HepG2 (cell line): ENCODE results near the gene OR6S1. TPM values are rescaled to one million over a fixed set of nuclear protein-coding genes. Genes with fewer than 3 reads are reported as not detected.

ENCODE experiments used
- FOXO1 ChIP-seq: sonication (generic); formaldehyde crosslinking; IDR thresholded peaks from 2 replicates; pipeline ENCODE4 v1.4.0; 2020; ENCODE audit warnings: missing genetic modification reagents
- IKZF4 ChIP-seq: sonication (generic); formaldehyde crosslinking; IDR thresholded peaks from 2 replicates; pipeline ENCODE4 v1.5.1; 2020; ENCODE audit warnings: borderline replicate concordance, mild to moderate bottlenecking, low read depth, missing genetic modification reagents; ENCODE audit errors: not compliant biosample characterization
- KDM5A ChIP-seq: fragments of 200-600 bp; sonication (generic); IDR thresholded peaks from 2 replicates; pipeline ENCODE4 v1.7.0; 2018; ENCODE audit warnings: antibody characterized with exemption, mild to moderate bottlenecking, low read length, borderline replicate concordance
- NKX3-1 ChIP-seq: sonication (generic); formaldehyde crosslinking; IDR thresholded peaks from 2 replicates; pipeline ENCODE4 v1.5.0; 2020; ENCODE audit warnings: missing genetic modification reagents
- PHF8 ChIP-seq: sonication (generic); formaldehyde crosslinking; IDR thresholded peaks from 2 replicates; pipeline ENCODE4 v1.5.0; 2020; ENCODE audit warnings: missing genetic modification reagents
- POLR2G ChIP-seq: fragments of 200-400 bp; formaldehyde crosslinking; IDR thresholded peaks from 2 replicates; pipeline ENCODE4 v1.6.1; 2018; ENCODE audit warnings: mild to moderate bottlenecking, low read depth, low read length, moderate library complexity
- ZNF121 ChIP-seq: sonication (generic); formaldehyde crosslinking; IDR thresholded peaks from 2 replicates; pipeline ENCODE4 v1.5.0; 2020; ENCODE audit warnings: mild to moderate bottlenecking, missing genetic modification reagents
- polyA plus RNA-seq, 8 experiments: library from polyadenylated mRNA; depleted of rRNA in 3 of 8; stranded (reverse) in 7 of 8; unstranded in 1 of 8; fragments of >200 nt; fragmentation: Illumina TruSeq in 4 of 8; extraction: Trizol in 4 of 8; gene quantifications; 2 replicates each; pipeline versions ENCODE4 v1.2.1 to v1.2.3, GENCODE V29; 2011 to 2016; ENCODE audit warnings: low read depth in 4 of 8, missing spikeins in 1 of 8, mixed read lengths in 1 of 8; ENCODE audit not compliant: insufficient read depth in 1 of 8
- total RNA-seq, 5 experiments: library from RNA; depleted of rRNA; stranded (reverse); fragments of >200 nt; fragmentation: Illumina TruSeq; extraction: Trizol; gene quantifications; 2 replicates each; pipeline ENCODE4 v1.2.3, GENCODE V29; 2016; ENCODE audit warnings: low read depth in 1 of 5
- TF ChIP-seq, protein P1 (sequence below): IDR thresholded peaks from 2 replicates; pipeline ENCODE4 v1.4.0; 2020; ENCODE audit warnings: mild to moderate bottlenecking, missing genetic modification reagents
- TF ChIP-seq, protein P2 (sequence below): sonication (generic); formaldehyde crosslinking; IDR thresholded peaks from 2 replicates; pipeline ENCODE4 v1.4.0; 2020; ENCODE audit warnings: missing genetic modification reagents
- TF ChIP-seq, protein P3 (sequence below): sonication (generic); formaldehyde crosslinking; IDR thresholded peaks from 2 replicates; pipeline ENCODE4 v1.5.0; 2020; ENCODE audit warnings: missing genetic modification reagents
- TF ChIP-seq, protein P4 (sequence below): sonication (generic); formaldehyde crosslinking; IDR thresholded peaks from 2 replicates; pipeline ENCODE4 v1.4.0; 2020; ENCODE audit warnings: missing genetic modification reagents, borderline replicate concordance
- TF ChIP-seq, protein P5 (sequence below): sonication (generic); formaldehyde crosslinking; IDR thresholded peaks from 2 replicates; pipeline ENCODE4 v1.4.0; 2020; ENCODE audit warnings: missing genetic modification reagents

OR6S1 gene
- total and polyA plus RNA-seq, 2 of the 13 experiments (the other 11 are each of a cell fraction or from before 2014, with no cell fraction given): 0.09 TPM; not detected in 1

DNA sequence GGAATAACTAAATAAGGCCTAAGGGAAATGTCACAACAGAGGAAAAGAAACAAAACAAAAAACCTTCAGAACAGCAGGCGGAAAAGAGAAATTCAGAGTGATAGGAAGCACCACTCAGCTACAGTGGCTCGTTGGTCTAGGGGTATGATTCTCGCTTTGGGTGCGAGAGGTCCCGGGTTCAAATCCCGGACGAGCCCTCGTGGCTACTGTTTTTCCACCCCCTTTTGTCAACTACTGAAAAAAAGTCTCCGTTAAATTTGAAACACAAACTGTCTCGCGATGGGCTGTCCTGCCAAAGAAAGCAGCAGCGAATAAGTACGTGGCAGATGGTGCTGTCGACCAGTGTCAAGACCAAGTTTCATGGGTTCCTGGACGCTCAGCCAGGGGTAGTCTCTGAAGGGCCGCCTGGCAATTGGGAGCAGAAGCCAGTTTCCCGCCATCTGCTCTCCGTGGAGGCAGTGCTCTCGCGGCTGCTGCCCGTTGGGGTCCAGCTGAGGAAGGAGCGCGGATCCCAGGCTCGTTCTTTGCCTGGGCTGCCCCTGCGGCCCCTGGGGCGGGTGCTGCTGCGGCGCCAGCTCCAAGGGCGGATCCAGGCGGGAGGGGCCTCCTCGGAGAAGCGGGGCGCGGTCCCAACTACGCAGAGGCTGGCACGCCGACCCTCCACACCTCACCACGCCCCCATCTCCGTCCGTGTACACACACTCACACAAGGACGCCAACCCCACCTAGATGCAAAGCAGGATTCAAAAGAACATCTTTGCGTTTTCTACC lies 42.6 kb upstream of the OR6S1 start, which contains the start of gene RNASE4 (continued):
- TF ChIP-seq, protein P1, sequence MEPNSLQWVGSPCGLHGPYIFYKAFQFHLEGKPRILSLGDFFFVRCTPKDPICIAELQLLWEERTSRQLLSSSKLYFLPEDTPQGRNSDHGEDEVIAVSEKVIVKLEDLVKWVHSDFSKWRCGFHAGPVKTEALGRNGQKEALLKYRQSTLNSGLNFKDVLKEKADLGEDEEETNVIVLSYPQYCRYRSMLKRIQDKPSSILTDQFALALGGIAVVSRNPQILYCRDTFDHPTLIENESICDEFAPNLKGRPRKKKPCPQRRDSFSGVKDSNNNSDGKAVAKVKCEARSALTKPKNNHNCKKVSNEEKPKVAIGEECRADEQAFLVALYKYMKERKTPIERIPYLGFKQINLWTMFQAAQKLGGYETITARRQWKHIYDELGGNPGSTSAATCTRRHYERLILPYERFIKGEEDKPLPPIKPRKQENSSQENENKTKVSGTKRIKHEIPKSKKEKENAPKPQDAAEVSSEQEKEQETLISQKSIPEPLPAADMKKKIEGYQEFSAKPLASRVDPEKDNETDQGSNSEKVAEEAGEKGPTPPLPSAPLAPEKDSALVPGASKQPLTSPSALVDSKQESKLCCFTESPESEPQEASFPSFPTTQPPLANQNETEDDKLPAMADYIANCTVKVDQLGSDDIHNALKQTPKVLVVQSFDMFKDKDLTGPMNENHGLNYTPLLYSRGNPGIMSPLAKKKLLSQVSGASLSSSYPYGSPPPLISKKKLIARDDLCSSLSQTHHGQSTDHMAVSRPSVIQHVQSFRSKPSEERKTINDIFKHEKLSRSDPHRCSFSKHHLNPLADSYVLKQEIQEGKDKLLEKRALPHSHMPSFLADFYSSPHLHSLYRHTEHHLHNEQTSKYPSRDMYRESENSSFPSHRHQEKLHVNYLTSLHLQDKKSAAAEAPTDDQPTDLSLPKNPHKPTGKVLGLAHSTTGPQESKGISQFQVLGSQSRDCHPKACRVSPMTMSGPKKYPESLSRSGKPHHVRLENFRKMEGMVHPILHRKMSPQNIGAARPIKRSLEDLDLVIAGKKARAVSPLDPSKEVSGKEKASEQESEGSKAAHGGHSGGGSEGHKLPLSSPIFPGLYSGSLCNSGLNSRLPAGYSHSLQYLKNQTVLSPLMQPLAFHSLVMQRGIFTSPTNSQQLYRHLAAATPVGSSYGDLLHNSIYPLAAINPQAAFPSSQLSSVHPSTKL (CRISPR knock-in tag): peak; percentile 62
- peak; percentile 43 for TF ChIP-seq FOXO1 (CRISPR knock-in tag)
- TF ChIP-seq, protein P2, sequence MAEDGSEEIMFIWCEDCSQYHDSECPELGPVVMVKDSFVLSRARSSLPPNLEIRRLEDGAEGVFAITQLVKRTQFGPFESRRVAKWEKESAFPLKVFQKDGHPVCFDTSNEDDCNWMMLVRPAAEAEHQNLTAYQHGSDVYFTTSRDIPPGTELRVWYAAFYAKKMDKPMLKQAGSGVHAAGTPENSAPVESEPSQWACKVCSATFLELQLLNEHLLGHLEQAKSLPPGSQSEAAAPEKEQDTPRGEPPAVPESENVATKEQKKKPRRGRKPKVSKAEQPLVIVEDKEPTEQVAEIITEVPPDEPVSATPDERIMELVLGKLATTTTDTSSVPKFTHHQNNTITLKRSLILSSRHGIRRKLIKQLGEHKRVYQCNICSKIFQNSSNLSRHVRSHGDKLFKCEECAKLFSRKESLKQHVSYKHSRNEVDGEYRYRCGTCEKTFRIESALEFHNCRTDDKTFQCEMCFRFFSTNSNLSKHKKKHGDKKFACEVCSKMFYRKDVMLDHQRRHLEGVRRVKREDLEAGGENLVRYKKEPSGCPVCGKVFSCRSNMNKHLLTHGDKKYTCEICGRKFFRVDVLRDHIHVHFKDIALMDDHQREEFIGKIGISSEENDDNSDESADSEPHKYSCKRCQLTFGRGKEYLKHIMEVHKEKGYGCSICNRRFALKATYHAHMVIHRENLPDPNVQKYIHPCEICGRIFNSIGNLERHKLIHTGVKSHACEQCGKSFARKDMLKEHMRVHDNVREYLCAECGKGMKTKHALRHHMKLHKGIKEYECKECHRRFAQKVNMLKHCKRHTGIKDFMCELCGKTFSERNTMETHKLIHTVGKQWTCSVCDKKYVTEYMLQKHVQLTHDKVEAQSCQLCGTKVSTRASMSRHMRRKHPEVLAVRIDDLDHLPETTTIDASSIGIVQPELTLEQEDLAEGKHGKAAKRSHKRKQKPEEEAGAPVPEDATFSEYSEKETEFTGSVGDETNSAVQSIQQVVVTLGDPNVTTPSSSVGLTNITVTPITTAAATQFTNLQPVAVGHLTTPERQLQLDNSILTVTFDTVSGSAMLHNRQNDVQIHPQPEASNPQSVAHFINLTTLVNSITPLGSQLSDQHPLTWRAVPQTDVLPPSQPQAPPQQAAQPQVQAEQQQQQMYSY (CRISPR knock-in tag): no peak
- TF ChIP-seq IKZF4 (CRISPR knock-in tag): peak; percentile 23
- TF ChIP-seq NKX3-1 (CRISPR knock-in tag): 0 out of 2 replicates have a peak, but pooled peaks have one; percentile 33
- peak; percentile 81 for TF ChIP-seq POLR2G
- TF ChIP-seq, protein P3, sequence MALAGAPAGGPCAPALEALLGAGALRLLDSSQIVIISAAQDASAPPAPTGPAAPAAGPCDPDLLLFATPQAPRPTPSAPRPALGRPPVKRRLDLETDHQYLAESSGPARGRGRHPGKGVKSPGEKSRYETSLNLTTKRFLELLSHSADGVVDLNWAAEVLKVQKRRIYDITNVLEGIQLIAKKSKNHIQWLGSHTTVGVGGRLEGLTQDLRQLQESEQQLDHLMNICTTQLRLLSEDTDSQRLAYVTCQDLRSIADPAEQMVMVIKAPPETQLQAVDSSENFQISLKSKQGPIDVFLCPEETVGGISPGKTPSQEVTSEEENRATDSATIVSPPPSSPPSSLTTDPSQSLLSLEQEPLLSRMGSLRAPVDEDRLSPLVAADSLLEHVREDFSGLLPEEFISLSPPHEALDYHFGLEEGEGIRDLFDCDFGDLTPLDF (CRISPR knock-in tag): peak; percentile 44; the same call in 1 of the 2 replicates
- peak; percentile 72 for TF ChIP-seq PHF8 (CRISPR knock-in tag)
- TF ChIP-seq ZNF121 (CRISPR knock-in tag): 0 out of 2 replicates have a peak, but pooled peaks have one; percentile 18
- no peak for TF ChIP-seq KDM5A
- TF ChIP-seq, protein P4, sequence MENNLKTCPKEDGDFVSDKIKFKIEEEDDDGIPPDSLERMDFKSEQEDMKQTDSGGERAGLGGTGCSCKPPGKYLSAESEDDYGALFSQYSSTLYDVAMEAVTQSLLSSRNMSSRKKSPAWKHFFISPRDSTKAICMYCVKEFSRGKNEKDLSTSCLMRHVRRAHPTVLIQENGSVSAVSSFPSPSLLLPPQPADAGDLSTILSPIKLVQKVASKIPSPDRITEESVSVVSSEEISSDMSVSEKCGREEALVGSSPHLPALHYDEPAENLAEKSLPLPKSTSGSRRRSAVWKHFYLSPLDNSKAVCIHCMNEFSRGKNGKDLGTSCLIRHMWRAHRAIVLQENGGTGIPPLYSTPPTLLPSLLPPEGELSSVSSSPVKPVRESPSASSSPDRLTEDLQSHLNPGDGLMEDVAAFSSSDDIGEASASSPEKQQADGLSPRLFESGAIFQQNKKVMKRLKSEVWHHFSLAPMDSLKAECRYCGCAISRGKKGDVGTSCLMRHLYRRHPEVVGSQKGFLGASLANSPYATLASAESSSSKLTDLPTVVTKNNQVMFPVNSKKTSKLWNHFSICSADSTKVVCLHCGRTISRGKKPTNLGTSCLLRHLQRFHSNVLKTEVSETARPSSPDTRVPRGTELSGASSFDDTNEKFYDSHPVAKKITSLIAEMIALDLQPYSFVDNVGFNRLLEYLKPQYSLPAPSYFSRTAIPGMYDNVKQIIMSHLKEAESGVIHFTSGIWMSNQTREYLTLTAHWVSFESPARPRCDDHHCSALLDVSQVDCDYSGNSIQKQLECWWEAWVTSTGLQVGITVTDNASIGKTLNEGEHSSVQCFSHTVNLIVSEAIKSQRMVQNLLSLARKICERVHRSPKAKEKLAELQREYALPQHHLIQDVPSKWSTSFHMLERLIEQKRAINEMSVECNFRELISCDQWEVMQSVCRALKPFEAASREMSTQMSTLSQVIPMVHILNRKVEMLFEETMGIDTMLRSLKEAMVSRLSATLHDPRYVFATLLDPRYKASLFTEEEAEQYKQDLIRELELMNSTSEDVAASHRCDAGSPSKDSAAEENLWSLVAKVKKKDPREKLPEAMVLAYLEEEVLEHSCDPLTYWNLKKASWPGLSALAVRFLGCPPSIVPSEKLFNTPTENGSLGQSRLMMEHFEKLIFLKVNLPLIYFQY: peak; percentile 27; the same call in 1 of the 2 replicates
- TF ChIP-seq, protein P5, sequence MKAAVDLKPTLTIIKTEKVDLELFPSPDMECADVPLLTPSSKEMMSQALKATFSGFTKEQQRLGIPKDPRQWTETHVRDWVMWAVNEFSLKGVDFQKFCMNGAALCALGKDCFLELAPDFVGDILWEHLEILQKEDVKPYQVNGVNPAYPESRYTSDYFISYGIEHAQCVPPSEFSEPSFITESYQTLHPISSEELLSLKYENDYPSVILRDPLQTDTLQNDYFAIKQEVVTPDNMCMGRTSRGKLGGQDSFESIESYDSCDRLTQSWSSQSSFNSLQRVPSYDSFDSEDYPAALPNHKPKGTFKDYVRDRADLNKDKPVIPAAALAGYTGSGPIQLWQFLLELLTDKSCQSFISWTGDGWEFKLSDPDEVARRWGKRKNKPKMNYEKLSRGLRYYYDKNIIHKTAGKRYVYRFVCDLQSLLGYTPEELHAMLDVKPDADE (CRISPR knock-in tag): peak; percentile 93
